Stimulated activated CD4-positive, alpha-beta T cell treated with anti-CD3 and anti-CD28 coated beads, Interleukin-4, amount 100 ng/mL, for 4 hours (primary cell): ENCODE measurements around the gene KCNJ15.

Source experiments
- DNase-seq, 2 experiments: peaks; one replicate each; pipeline ENCODE4 v3.0.0-alpha.2; 2020

The KCNJ15 gene

DNA sequence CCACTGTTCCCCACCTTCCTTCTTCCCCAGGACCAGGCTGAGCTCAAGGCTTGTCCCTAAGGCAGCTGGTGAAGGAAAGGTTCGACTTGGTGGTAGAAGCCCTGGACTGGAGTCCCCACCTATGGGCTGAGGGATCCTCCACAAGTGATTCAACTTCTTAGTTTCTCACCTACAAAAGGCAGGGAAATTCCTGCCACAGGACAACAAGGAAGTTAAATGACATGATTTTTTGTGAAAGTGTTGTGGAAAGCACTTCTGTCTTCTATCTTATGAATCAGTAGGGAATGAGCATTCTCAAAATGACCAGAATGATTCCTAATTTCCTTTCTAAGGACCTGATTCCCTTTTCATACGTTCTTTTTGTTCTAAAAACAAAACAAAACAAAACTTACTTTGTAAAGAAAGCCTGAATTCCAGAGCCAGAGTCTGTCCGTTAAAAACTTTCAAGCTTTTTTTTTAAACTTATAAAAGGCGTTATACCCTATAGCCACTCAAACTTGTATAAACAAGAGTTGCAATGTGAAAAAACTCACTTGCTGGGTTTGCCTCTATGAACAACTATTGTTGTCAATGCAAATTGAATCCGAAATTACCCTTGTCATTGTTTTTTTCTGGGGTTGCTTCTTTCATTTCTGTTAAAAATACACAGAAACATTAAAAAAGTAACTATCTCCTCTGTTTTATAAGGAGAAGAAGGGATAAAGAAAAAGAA lies 12.2 kb downstream of the KCNJ15 start:
- no peak for DNase-seq

DNA sequence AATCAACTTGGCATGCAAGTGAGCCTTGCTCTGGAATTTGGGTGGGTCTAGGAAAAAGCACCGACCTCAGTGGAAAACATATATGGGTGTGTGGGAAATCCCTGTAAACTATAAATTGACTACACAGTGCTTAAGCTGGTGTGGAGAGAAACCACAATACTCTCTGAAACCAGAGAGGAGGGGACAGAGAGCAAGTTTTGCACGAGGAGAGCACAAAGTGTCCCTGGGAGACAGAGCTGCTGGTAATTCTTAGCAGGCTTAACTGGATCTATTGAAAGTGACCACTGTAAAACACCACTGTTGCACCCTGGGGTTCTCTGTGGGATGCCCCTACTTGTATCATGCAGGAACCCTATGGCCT lies 12.8 kb downstream of the KCNJ15 start:
- DNase-seq, result no peak

- no peak for DNase-seq
Observed at GRCh38 chr21:38272215-38272614, 15.4 kb downstream of the KCNJ15 start.

GRCh38 chr21:38273745-38274542 lies 17.2 kb downstream of the KCNJ15 start:
- DNase-seq, result no peak

DNA sequence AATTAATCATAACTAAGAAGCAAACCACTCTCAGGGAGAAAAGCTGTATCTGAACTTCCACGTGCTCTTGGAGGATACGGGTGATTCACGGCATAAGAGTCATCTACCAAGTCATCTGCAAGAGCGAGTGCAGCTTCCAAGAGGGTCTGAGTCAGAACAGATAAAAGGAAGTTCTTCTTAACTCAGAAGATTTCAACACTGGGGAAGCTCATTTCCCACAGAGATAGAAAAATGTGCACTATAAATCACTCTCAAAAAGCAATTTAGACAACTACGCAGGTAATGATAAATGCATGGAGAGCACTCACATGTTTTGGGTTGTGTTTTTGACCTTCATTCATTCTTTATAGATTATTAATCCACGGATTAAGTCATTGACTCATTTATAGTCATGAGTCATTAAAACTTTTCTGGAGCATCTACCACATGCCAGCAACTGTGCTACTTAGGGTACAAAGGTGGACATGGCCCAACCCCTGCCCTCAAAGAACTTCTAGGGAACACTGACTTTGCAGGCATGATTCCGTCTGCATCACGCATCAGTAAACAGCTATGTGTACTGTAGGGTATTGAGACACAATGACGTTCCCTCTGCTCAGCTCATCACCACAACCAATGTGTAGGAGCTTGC lies 20.8 kb downstream of the KCNJ15 start:
- DNase-seq, result peak in 1 of 2 experiments; percentile 44

DNA sequence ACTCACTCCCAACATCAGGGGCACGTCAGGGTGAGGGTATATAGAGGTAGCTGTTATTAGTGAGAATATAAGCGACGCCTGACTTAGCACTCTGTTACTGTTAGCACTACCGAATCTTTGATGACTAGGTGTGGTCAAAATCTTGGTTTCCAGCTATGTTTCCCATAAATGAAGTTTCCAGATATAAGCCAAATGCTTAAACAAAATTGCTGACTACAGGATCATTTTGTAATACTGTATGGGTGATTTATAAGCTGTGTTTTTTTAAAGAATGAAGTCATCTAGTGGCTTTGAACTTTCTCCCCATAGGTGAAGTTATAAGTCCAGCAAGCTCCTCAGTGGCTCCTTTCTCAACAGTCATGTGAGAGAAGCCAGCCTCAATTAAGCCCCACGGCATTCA lies 23.7 kb downstream of the KCNJ15 start:
- DNase-seq, result no peak

GRCh38 chr21:38280867-38281266 lies 24.1 kb downstream of the KCNJ15 start:
- DNase-seq, result no peak

- DNase-seq, result no peak
Observed at GRCh38 chr21:38282921-38283320, 26.1 kb downstream of the KCNJ15 start.

GRCh38 chr21:38284216-38284615 lies 27.4 kb downstream of the KCNJ15 start:
- DNase-seq, result no peak

GRCh38 chr21:38286739-38287471 lies 30.1 kb downstream of the KCNJ15 start:
- no peak for DNase-seq

DNA sequence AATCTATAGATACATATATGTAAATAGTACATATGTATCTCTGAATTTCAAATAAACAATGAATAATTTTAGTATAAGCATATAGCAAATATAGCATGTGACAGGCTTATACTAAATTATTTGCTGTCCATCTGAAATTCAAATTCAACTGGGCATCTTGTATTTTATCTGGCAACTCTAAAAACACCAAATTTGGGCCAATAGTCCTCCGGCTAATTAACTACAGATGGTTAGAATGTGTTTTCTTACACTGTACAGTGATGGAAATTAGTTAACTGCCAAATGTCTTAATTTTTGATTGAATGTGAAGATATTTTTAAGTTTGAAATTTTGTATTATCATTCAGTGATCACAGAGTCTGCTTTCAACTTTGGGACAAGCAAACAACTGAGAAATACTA lies 30.7 kb downstream of the KCNJ15 start:
- no peak for DNase-seq

DNA sequence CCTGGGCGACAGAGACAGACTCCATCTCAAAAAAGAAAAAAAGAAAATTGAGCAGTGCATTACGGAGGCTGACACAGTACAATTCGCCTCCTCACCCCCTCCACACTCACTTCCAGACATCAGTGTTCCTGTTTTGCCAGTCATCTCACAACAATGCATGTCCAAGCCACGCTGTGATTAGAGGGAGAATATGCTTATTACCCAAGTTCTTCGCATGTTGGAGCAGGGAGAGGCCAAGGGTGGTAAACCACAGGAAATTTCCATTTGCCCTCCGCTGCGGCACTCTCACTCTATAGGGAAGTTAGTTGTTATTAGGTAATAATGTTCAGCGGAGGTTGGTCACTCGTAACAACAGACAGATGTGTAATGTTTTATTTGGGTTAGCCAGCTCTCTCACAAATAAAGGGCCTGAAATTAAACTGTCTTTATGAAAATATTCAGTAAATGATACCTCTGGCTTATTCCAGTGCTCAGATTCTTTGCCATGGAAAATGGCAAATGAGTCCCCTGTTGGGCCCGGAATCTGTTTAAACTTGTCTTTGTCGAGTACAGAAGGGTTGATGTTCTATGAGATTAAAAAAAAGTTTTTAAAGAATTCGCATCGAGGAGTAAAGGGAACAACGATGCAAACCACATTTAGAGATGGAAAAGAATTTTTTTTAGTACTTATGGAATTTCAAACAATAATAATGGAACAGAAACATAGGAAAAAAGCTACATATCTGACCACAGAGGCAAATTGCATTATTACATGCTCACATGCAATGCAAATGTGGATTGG lies 33.1 kb downstream of the KCNJ15 start:
- no peak for DNase-seq

DNA sequence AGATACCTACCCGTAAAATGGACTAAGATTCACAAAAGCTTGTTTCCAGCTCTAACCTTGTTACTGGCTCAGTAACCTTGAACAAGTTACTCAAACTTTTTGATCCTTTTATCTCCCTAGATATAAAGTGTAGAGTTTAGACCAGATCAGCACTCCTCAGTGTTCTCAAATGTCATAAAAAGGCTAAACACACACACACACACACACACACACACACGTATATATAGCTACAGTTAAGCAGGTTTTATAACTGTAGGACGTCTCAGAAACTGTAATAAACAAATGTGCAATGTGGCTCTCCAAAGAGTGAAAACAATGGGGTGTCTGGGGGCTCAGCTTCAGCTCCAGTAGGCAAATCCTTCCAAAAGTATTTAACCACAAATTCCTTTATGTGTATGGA lies 34.0 kb downstream of the KCNJ15 start:
- no peak for DNase-seq

GRCh38 chr21:38291874-38292273 lies 35.1 kb downstream of the KCNJ15 start:
- DNase-seq, result no peak

- no peak for DNase-seq
Observed at GRCh38 chr21:38293113-38293512, 36.3 kb downstream of the KCNJ15 start.

GRCh38 chr21:38293765-38294164 lies 37.0 kb downstream of the KCNJ15 start:
- DNase-seq, result no peak

- no peak for DNase-seq
Observed at GRCh38 chr21:38294609-38295008, 37.8 kb downstream of the KCNJ15 start.

- no peak for DNase-seq
Observed at GRCh38 chr21:38295997-38296764, 39.4 kb downstream of the KCNJ15 start.

DNA sequence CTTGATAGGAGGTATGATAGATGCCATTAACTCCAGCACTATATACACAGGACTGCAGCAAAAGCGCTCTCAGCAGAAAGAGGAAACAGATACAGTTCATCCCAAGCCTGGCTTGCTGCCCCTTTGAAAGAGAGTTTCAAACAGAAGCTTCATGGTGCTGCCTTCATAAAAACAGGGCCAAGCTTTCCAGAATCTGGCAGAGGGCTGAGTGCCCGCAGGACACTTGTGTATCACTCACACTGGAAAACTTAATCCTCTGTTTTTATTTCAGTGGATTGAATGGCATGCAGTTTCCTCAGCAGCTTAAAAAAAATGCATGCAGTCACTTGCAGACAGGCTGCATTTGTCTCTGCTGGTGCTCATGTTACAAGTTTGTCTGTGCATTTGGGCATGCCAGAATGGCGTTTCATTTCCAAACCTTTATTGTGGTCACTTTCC lies 40.4 kb downstream of the KCNJ15 start:
- no peak for DNase-seq

DNA sequence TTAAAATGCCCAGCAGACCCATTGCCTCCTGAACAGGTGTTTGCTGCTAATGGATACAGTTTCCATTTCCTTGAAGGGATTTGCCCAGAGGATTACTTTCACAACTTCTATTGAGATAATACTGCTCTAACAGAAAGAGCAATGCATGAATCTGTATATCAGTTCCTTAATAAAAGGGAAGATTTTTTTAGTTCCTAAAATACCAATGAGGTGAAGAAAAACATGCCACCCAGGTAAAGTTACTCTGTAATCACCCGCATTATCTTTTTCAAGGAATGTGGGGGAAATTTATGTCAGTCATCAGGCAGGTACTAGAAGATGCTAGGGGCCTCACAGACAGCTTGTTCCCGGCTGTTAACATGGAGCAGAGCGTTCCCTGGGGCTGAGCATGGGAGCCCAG lies 41.1 kb downstream of the KCNJ15 start:
- no peak for DNase-seq

GRCh38 chr21:38298832-38299231 lies 42.0 kb downstream of the KCNJ15 start:
- no peak for DNase-seq

- DNase-seq, result no peak
Observed at GRCh38 chr21:38299671-38300070, 42.9 kb downstream of the KCNJ15 start.
